H9 (cell line): Measurements from ENCODE around the gene NACC2. TPM values are rescaled to one million over a fixed set of nuclear protein-coding genes. Genes with fewer than 3 reads are reported as not detected.

ENCODE experiments used
- DNase-seq: peaks from one replicate; pipeline ENCODE4 v3.0.0-alpha.2; 2017
- H2AFZ ChIP-seq: one replicate; pipeline ENCODE4 v1.6.1; 2013; ENCODE audit warnings: mild to moderate bottlenecking, low read length, control low read depth, moderate library complexity
- H2AK5ac ChIP-seq: 2 replicates; pipeline ENCODE4 v1.6.1; 2013; ENCODE audit warnings: low read length, control low read depth, mixed read lengths; ENCODE audit not compliant: insufficient read length
- H2BK120ac ChIP-seq: one replicate; pipeline ENCODE4 v1.6.1; 2013; ENCODE audit warnings: low read depth, mild to moderate bottlenecking, low read length, control low read depth, inconsistent platforms; ENCODE audit not compliant: poor library complexity, severe bottlenecking
- H2BK12ac ChIP-seq: 2 replicates; pipeline ENCODE4 v1.6.1; 2013; ENCODE audit warnings: low read length, control low read depth, mixed read lengths, low read depth; ENCODE audit not compliant: insufficient read length
- H2BK15ac ChIP-seq: 2 replicates; pipeline ENCODE4 v1.6.1; 2013; ENCODE audit warnings: low read depth, low read length, control low read depth
- H2BK20ac ChIP-seq: one replicate; pipeline ENCODE4 v1.6.1; 2013; ENCODE audit warnings: low read depth, mild to moderate bottlenecking, low read length, control low read depth, inconsistent platforms; ENCODE audit not compliant: poor library complexity, severe bottlenecking
- H2BK5ac ChIP-seq: 2 replicates; pipeline ENCODE4 v1.6.1; 2013; ENCODE audit warnings: low read length, control low read depth, mixed read lengths; ENCODE audit not compliant: insufficient read length
- H3K14ac ChIP-seq: 2 replicates; pipeline ENCODE4 v1.6.1; 2013; ENCODE audit warnings: low read length, control low read depth; ENCODE audit not compliant: insufficient read depth
- H3K18ac ChIP-seq: 2 replicates; pipeline ENCODE4 v1.6.1; 2013; ENCODE audit warnings: low read depth, mild to moderate bottlenecking, mixed read lengths, low read length, control low read depth; ENCODE audit not compliant: insufficient read length
- H3K23ac ChIP-seq: 2 replicates; pipeline ENCODE4 v1.6.1; 2013; ENCODE audit warnings: low read length, control low read depth, mixed read lengths, low read depth; ENCODE audit not compliant: insufficient read length
- H3K23me2 ChIP-seq: 2 replicates; pipeline ENCODE4 v1.6.1; 2013; ENCODE audit warnings: low read depth, mild to moderate bottlenecking, mixed read lengths, low read length, control low read depth; ENCODE audit not compliant: insufficient read length, poor library complexity, severe bottlenecking
- H3K27ac ChIP-seq: 2 replicates; pipeline ENCODE4 v1.5.1; 2013; ENCODE audit warnings: low read length, control low read depth, mixed read lengths, low read depth; ENCODE audit not compliant: insufficient read length
- H3K27me3 ChIP-seq: 2 replicates; pipeline ENCODE4 v1.6.1; 2013; ENCODE audit warnings: low read length, control low read depth, inconsistent platforms; ENCODE audit not compliant: insufficient read depth
- H3K4ac ChIP-seq: 2 replicates; pipeline ENCODE4 v1.6.1; 2013; ENCODE audit warnings: low read depth, mild to moderate bottlenecking, control low read depth, inconsistent platforms, low read length, moderate library complexity
- H3K4me1 ChIP-seq: 2 replicates; pipeline ENCODE4 v1.6.1; 2013; ENCODE audit warnings: low read length, control low read depth, inconsistent platforms; ENCODE audit not compliant: insufficient read depth
- H3K4me2 ChIP-seq: 2 replicates; pipeline ENCODE4 v1.6.1; 2013; ENCODE audit warnings: low read length, control low read depth, mixed read lengths; ENCODE audit not compliant: insufficient read length, insufficient read depth
- H3K56ac ChIP-seq: 2 replicates; pipeline ENCODE4 v1.6.1; 2013; ENCODE audit warnings: low read depth, mild to moderate bottlenecking, mixed read lengths, low read length, control low read depth; ENCODE audit not compliant: insufficient read length
- H3K79me1 ChIP-seq: 2 replicates; pipeline ENCODE4 v1.6.1; 2013; ENCODE audit warnings: low read depth, mild to moderate bottlenecking, moderate library complexity, low read length, control low read depth, inconsistent platforms; ENCODE audit not compliant: insufficient read depth, poor library complexity, severe bottlenecking
- H3K79me2 ChIP-seq: 2 replicates; pipeline ENCODE4 v1.6.1; 2013; ENCODE audit warnings: low read length, control low read depth, inconsistent platforms; ENCODE audit not compliant: insufficient read depth
- H3K9ac ChIP-seq: 2 replicates; pipeline ENCODE4 v1.6.1; 2013; ENCODE audit warnings: low read length, control low read depth, mixed read lengths; ENCODE audit not compliant: insufficient read length; ENCODE audit errors: extremely low read depth
- H3K9me3 ChIP-seq: one replicate; pipeline ENCODE4 v1.6.1; 2013; ENCODE audit warnings: low read depth, low read length, inconsistent platforms; ENCODE audit not compliant: control insufficient read depth
- H3T11ph ChIP-seq: one replicate; pipeline ENCODE4 v1.6.1; 2013; ENCODE audit warnings: mild to moderate bottlenecking, low read length, control low read depth, inconsistent platforms
- H4K20me1 ChIP-seq: one replicate; pipeline ENCODE4 v1.6.1; 2013; ENCODE audit not compliant: control insufficient read depth, insufficient read length, insufficient read depth
- H4K5ac ChIP-seq: 2 replicates; pipeline ENCODE4 v1.6.1; 2013; ENCODE audit warnings: low read depth, mild to moderate bottlenecking, mixed read lengths, low read length, control low read depth; ENCODE audit not compliant: insufficient read length
- H4K8ac ChIP-seq: replicated peaks from 2 replicates; pipeline ENCODE4 v1.6.1; 2013; ENCODE audit warnings: low read length, control low read depth, mixed read lengths, low read depth; ENCODE audit not compliant: insufficient read length
- H4K91ac ChIP-seq: 2 replicates; pipeline ENCODE4 v1.6.1; 2013; ENCODE audit warnings: low read depth, mild to moderate bottlenecking, moderate library complexity, mixed read lengths, low read length, control low read depth; ENCODE audit not compliant: insufficient read length
- H3K27ac Mint-ChIP-seq, 3 experiments: 2 replicates in 2 of 3; 3 replicates in 1 of 3; pipeline ENCODE4 v1.8.0; 2020 to 2021; ENCODE audit warnings: mixed read lengths in 3 of 3, mild to moderate bottlenecking in 1 of 3, moderate library complexity in 1 of 3
- H3K27me3 Mint-ChIP-seq: 2 replicates; pipeline ENCODE4 v1.8.0; 2021; ENCODE audit warnings: low read depth, mild to moderate bottlenecking, moderate library complexity, mixed read lengths
- H3K36me3 Mint-ChIP-seq, 3 experiments: 2 replicates in 2 of 3; 3 replicates in 1 of 3; pipeline ENCODE4 v1.8.0; 2020 to 2021; ENCODE audit warnings: low read depth in 3 of 3, mixed read lengths in 3 of 3; ENCODE audit not compliant: insufficient read depth in 1 of 3
- H3K4me1 Mint-ChIP-seq, 2 experiments: 2 replicates each; pipeline ENCODE4 v1.8.0; 2020; ENCODE audit warnings: mixed read lengths in 2 of 2
- H3K4me3 Mint-ChIP-seq, 2 experiments: 2 replicates in 1 of 2; 3 replicates in 1 of 2; pipeline ENCODE4 v1.8.0; 2020 to 2021; ENCODE audit warnings: mild to moderate bottlenecking in 2 of 2, mixed read lengths in 2 of 2, moderate library complexity in 1 of 2
- H3K9me3 Mint-ChIP-seq, 2 experiments: 2 replicates in 1 of 2; 3 replicates in 1 of 2; pipeline ENCODE4 v1.8.0; 2020; ENCODE audit warnings: mild to moderate bottlenecking in 2 of 2, mixed read lengths in 2 of 2, moderate library complexity in 1 of 2
- CTCF ChIP-seq: fragments of 200-600 bp; sonication (generic); conservative IDR thresholded peaks from 3 replicates; pipeline ENCODE4 v1.8.0; 2021; ENCODE audit warnings: antibody characterized with exemption, mild to moderate bottlenecking
- WGBS: extraction: QIAGEN DNeasy Blood & Tissue Kit; methylation state at CpG from one replicate; pipeline ENCODE4 v1.1.7; 2013; ENCODE audit warnings: missing lambda C conversion rate, low lambda C conversion rate, mixed read lengths; ENCODE audit not compliant: insufficient read length; ENCODE audit errors: extremely low coverage; 5-methylcytosine and 5-hydroxymethylcytosine counted together
- total RNA-seq: library from RNA; stranded (reverse); gene quantifications from 2 replicates; pipeline ENCODE4 v1.2.1, GENCODE V29; 2021

NACC2 gene
- total RNA-seq, 1 experiment from 2014 or later, result 11.5 TPM

GRCh38 chr9:136133191-136133958, 38.3 kb upstream of the NACC2 start:
- Histone ChIP-seq H3K4ac (no peak overlapping the region), H2BK12ac (no peak overlapping the region), H3K4me1 (no peaks in the 10 kb centered on the region), H4K5ac (no peak overlapping the region), H3K27ac (no peak overlapping the region), H4K8ac (no peak overlapping the region), H3K27me3 (peaks cover 6% of the 10 kb centered on the region; the same call in 1 of the 2 replicates), H3K79me2 (no peaks in the 10 kb centered on the region), H3K23me2 (peaks cover 2% of the 10 kb centered on the region), H4K20me1 (no peaks in the 10 kb centered on the region), H3K9ac (no peak overlapping the region), H3K14ac (no peak overlapping the region; the same call in 1 of the 2 replicates), H3K23ac (no peak overlapping the region), H2AFZ (no peak overlapping the region), H3K56ac (no peak overlapping the region), H2BK15ac (no peak overlapping the region), H3K18ac (no peak overlapping the region), H2BK120ac (no peak overlapping the region), H3K79me1 (no peaks in the 10 kb centered on the region), H4K91ac (no peak overlapping the region), H2BK5ac (no peak overlapping the region), H3K9me3 (no peaks in the 10 kb centered on the region), H2AK5ac (no peak overlapping the region), H2BK20ac (no peak overlapping the region), H3K4me2 (peak overlapping the region; percentile 34), H3T11ph (no peak overlapping the region)
- Mint-ChIP-seq H3K9me3 (no peaks in the 10 kb centered on the region), H3K4me3 (peak overlapping the region; percentile 48 to 80), H3K36me3 (no peaks in the 10 kb centered on the region), H3K27me3 (peaks cover 32% of the 10 kb centered on the region), H3K27ac (no peak overlapping the region), H3K4me1 (peaks cover 11 to 27% of the 10 kb centered on the region in 2 experiments)
- TF ChIP-seq CTCF, result peak; percentile 67
- DNase-seq, result peak; percentile 82
- no CpG with 5 or more reads among the region's 69 CpGs for WGBS
